HL-60/S4 (cell line): ENCODE data around the gene PRKN.
"Not testable (repeated sequence)": the region's sequence is repeated elsewhere in the genome, so short reads cannot be mapped to it uniquely, and the experiment has no call there.

ENCODE experiments used
- in situ Hi-C: fragments of 300-500 bp; cut with MboI; formaldehyde crosslinking; loops from 2 replicates; pipeline ENCODE4 v1.14.3; 2022; ENCODE audit warnings: low sequenced_read_pairs

PRKN gene

GRCh38 chr6:162468326-162468725 lies 259.2 kb downstream of the PRKN start:
- in situ Hi-C loops: no loop called here

- in situ Hi-C loops: no loop called here
These were observed 259.9 kb downstream of the PRKN start for GRCh38 chr6:162467679-162468078.

GRCh38 chr6:162463576-162463975 lies 264.0 kb downstream of the PRKN start:
- in situ Hi-C loops: no loop called here

GRCh38 chr6:162459985-162460384 lies 267.6 kb downstream of the PRKN start:
- in situ Hi-C loops: no loop called here

- in situ Hi-C loops: no loop called here
These were observed 277.2 kb downstream of the PRKN start for GRCh38 chr6:162450358-162450757.

GRCh38 chr6:162448294-162448693 lies 279.3 kb downstream of the PRKN start:
- in situ Hi-C loops: no loop called here

- in situ Hi-C loops: no loop called here
These were observed 284.5 kb downstream of the PRKN start for GRCh38 chr6:162443101-162443500.

GRCh38 chr6:162442687-162443086 lies 284.9 kb downstream of the PRKN start:
- in situ Hi-C loops: no loop called here

GRCh38 chr6:162441991-162442390 lies 285.6 kb downstream of the PRKN start:
- in situ Hi-C loops: no loop called here

GRCh38 chr6:162438980-162439379 lies 288.6 kb downstream of the PRKN start:
- in situ Hi-C loops: no loop called here

- in situ Hi-C loops: no loop called here
These were observed 292.5 kb downstream of the PRKN start for GRCh38 chr6:162435071-162435470.

- in situ Hi-C loops: no loop called here
These were observed 306.6 kb downstream of the PRKN start for GRCh38 chr6:162421004-162421403.

- in situ Hi-C loops: no loop called here
These were observed 310.6 kb downstream of the PRKN start for GRCh38 chr6:162416831-162417537.

GRCh38 chr6:162416307-162416706 lies 311.3 kb downstream of the PRKN start:
- in situ Hi-C loops: no loop called here

- in situ Hi-C loops: no loop called here
These were observed 317.6 kb downstream of the PRKN start for GRCh38 chr6:162409741-162410691.

- in situ Hi-C loops: no loop called here
These were observed 318.6 kb downstream of the PRKN start for GRCh38 chr6:162408826-162409535.

GRCh38 chr6:162404951-162405350 lies 322.6 kb downstream of the PRKN start:
- in situ Hi-C loops: no loop called here

- in situ Hi-C loops: no loop called here
These were observed 324.5 kb downstream of the PRKN start for GRCh38 chr6:162403031-162403430.

- in situ Hi-C loops: no loop called here
These were observed 332.4 kb downstream of the PRKN start for GRCh38 chr6:162395181-162395580.

- in situ Hi-C loops: not testable (repeated sequence)
These were observed 336.4 kb downstream of the PRKN start for GRCh38 chr6:162390961-162391811.
